ENCODE data around the gene UFD1. TPM values are rescaled to one million over a fixed set of nuclear protein-coding genes. Genes with fewer than 3 reads are reported as not detected.

The UFD1 gene
- total and polyA plus RNA-seq, 9 of the 15 experiments (the other 6 are each of a cell fraction or from before 2014, with no cell fraction given) = 238 to 645 (median 363) TPM

DNA sequence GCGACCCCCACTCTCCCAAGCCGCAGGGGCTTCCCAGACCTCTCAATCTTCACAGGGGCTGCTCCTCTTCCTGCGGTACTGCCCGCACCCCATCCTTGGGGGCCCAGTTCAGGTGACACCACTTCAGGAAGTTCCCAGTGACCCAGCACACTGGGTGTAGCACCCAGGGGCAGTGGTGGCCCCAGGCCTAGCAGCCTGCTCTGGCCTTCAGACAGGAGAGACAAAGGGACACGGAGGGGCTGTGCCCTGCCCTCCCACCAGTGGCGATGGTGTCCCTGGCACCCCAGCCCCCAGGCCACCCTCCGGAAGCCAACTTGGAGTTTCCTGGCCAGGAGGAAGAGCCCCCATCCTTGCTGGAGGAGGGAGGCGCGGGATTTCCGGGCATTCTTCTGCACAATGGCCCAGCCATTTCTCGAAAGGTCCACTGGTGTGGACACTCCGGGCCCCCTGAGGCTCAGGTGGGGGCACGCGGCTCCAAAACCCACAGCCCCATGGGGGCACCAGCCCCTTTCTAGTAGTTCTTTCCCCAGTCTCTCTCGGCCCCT is 46.2 kb upstream of the UFD1 start (continued):
- TF ChIP-seq, protein P1, sequence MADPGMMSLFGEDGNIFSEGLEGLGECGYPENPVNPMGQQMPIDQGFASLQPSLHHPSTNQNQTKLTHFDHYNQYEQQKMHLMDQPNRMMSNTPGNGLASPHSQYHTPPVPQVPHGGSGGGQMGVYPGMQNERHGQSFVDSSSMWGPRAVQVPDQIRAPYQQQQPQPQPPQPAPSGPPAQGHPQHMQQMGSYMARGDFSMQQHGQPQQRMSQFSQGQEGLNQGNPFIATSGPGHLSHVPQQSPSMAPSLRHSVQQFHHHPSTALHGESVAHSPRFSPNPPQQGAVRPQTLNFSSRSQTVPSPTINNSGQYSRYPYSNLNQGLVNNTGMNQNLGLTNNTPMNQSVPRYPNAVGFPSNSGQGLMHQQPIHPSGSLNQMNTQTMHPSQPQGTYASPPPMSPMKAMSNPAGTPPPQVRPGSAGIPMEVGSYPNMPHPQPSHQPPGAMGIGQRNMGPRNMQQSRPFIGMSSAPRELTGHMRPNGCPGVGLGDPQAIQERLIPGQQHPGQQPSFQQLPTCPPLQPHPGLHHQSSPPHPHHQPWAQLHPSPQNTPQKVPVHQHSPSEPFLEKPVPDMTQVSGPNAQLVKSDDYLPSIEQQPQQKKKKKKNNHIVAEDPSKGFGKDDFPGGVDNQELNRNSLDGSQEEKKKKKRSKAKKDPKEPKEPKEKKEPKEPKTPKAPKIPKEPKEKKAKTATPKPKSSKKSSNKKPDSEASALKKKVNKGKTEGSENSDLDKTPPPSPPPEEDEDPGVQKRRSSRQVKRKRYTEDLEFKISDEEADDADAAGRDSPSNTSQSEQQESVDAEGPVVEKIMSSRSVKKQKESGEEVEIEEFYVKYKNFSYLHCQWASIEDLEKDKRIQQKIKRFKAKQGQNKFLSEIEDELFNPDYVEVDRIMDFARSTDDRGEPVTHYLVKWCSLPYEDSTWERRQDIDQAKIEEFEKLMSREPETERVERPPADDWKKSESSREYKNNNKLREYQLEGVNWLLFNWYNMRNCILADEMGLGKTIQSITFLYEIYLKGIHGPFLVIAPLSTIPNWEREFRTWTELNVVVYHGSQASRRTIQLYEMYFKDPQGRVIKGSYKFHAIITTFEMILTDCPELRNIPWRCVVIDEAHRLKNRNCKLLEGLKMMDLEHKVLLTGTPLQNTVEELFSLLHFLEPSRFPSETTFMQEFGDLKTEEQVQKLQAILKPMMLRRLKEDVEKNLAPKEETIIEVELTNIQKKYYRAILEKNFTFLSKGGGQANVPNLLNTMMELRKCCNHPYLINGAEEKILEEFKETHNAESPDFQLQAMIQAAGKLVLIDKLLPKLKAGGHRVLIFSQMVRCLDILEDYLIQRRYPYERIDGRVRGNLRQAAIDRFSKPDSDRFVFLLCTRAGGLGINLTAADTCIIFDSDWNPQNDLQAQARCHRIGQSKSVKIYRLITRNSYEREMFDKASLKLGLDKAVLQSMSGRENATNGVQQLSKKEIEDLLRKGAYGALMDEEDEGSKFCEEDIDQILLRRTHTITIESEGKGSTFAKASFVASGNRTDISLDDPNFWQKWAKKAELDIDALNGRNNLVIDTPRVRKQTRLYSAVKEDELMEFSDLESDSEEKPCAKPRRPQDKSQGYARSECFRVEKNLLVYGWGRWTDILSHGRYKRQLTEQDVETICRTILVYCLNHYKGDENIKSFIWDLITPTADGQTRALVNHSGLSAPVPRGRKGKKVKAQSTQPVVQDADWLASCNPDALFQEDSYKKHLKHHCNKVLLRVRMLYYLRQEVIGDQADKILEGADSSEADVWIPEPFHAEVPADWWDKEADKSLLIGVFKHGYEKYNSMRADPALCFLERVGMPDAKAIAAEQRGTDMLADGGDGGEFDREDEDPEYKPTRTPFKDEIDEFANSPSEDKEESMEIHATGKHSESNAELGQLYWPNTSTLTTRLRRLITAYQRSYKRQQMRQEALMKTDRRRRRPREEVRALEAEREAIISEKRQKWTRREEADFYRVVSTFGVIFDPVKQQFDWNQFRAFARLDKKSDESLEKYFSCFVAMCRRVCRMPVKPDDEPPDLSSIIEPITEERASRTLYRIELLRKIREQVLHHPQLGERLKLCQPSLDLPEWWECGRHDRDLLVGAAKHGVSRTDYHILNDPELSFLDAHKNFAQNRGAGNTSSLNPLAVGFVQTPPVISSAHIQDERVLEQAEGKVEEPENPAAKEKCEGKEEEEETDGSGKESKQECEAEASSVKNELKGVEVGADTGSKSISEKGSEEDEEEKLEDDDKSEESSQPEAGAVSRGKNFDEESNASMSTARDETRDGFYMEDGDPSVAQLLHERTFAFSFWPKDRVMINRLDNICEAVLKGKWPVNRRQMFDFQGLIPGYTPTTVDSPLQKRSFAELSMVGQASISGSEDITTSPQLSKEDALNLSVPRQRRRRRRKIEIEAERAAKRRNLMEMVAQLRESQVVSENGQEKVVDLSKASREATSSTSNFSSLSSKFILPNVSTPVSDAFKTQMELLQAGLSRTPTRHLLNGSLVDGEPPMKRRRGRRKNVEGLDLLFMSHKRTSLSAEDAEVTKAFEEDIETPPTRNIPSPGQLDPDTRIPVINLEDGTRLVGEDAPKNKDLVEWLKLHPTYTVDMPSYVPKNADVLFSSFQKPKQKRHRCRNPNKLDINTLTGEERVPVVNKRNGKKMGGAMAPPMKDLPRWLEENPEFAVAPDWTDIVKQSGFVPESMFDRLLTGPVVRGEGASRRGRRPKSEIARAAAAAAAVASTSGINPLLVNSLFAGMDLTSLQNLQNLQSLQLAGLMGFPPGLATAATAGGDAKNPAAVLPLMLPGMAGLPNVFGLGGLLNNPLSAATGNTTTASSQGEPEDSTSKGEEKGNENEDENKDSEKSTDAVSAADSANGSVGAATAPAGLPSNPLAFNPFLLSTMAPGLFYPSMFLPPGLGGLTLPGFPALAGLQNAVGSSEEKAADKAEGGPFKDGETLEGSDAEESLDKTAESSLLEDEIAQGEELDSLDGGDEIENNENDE (IDR thresholded peaks at IDR 0.05; ENCODE audit: low read depth, low read length) = peak; percentile 16
- TF ChIP-seq FOXM1 (IDR thresholded peaks at IDR 0.05; ENCODE audit: low read depth) (no peak), FOXM1 (CRISPR knock-in tag; IDR thresholded peaks at IDR 0.05; ENCODE audit: low read depth) (0 out of 2 replicates have a peak, but pooled peaks have one; percentile 20), MEIS2 (IDR thresholded peaks at IDR 0.05; ENCODE audit: partially characterized antibody) (no peak)
